Tibial artery (tissue), 4 donors: ENCODE results near the gene KAZN.

Source experiments
- DNase-seq, 2 donors: peaks; one replicate each; pipeline ENCODE4 v3.0.0-alpha.2; 2019
- H3K27ac ChIP-seq, 2 donors: fragments of 200-600 bp; sonication (generic) in 1 of 2; 1 replicate in 1 of 2; 2 replicates in 1 of 2; pipeline ENCODE4 v1.5.1; 2018 to 2019; ENCODE audit warnings: mild to moderate bottlenecking in 1 of 2
- H3K27me3 ChIP-seq, 2 donors: fragments of 200-600 bp; sonication (generic) in 1 of 2; one replicate each; pipeline versions ENCODE4 v1.5.1 to v1.6.0; 2016 to 2019
- H3K36me3 ChIP-seq, 3 donors: fragments of 200-600 bp; sonication (generic) in 2 of 3; one replicate each; pipeline ENCODE4 v1.5.1; 2016 to 2019; ENCODE audit warnings: mild to moderate bottlenecking in 2 of 3
- H3K4me1 ChIP-seq, 4 donors: fragments of 200-600 bp; sonication (generic) in 2 of 4; 1 replicate in 3 of 4; 2 replicates in 1 of 4; pipeline ENCODE4 v1.5.1; 2016 to 2019
- H3K4me3 ChIP-seq, 2 donors: fragments of 200-600 bp; sonication (generic) in 1 of 2; 1 replicate in 1 of 2; 2 replicates in 1 of 2; pipeline ENCODE4 v1.5.1; 2018 to 2019; ENCODE audit warnings: mild to moderate bottlenecking in 2 of 2
- H3K9me3 ChIP-seq, 3 donors: fragments of 200-600 bp; sonication (generic) in 1 of 3; one replicate each; pipeline ENCODE4 v1.5.1; 2016 to 2019
- CTCF ChIP-seq, 2 experiments: fragments of 200-600 bp in 1 of 2; fragments of 450-650 bp in 1 of 2; IDR thresholded peaks; one replicate each; pipeline ENCODE4 v1.5.1; 2017 to 2019; ENCODE audit warnings: antibody characterized with exemption in 2 of 2, mild to moderate bottlenecking in 1 of 2, moderate library complexity in 1 of 2
- intact Hi-C: fragments of 100-400 bp; cut with DNase I; formaldehyde crosslinking; loops from one replicate; pipeline ENCODE4 v1.15.0; 2023; ENCODE audit warnings: low total_unique reads

The KAZN gene

GRCh38 chr1:15156807-15157380 is 558.4 kb downstream of the KAZN start:
- H3K4me3 ChIP-seq, result no peak overlapping the region
- no peaks in the 10 kb centered on the region for H3K27me3 ChIP-seq
- TF ChIP-seq CTCF (IDR thresholded peaks at IDR 0.05), result no peak
- intact Hi-C loops, result loop anchor here (5.0 kb wide), 1 partner anchor 35 kb away; no protein-coding TSS in a partner anchor
- no peaks in the 10 kb centered on the region for H3K9me3 ChIP-seq
- no peak for DNase-seq
- no peaks in the 10 kb centered on the region for H3K36me3 ChIP-seq
- no peak overlapping the region for H3K27ac ChIP-seq
- peaks cover 0 to 46% (median 18%) of the 10 kb centered on the region in 4 donors for H3K4me1 ChIP-seq

GRCh38 chr1:15157524-15158399 is 559.3 kb downstream of the KAZN start:
- Histone ChIP-seq H3K4me3 (no peak overlapping the region), H3K27ac (no peak overlapping the region)
- intact Hi-C loops, result loop anchor here (5.0 kb wide), 1 partner anchor 35 kb away; no protein-coding TSS in a partner anchor

GRCh38 chr1:15158506-15159165 is 560.2 kb downstream of the KAZN start:
- Histone ChIP-seq H3K36me3 (no peaks in the 10 kb centered on the region), H3K4me3 (no peak overlapping the region), H3K27me3 (no peaks in the 10 kb centered on the region), H3K4me1 (peaks cover 0 to 34% (median 8%) of the 10 kb centered on the region in 4 donors), H3K9me3 (no peaks in the 10 kb centered on the region), H3K27ac (no peak overlapping the region)
- TF ChIP-seq CTCF (IDR thresholded peaks at IDR 0.05), result no peak
- DNase-seq, result no peak
- intact Hi-C loops, result loop anchor here (5.0 kb wide), 1 partner anchor 34 kb away; no protein-coding TSS in a partner anchor

More at GRCh38 chr1:15157524-15158399, 559.3 kb downstream of the KAZN start:
- peaks cover 0 to 42% (median 12%) of the 10 kb centered on the region in 4 donors for H3K4me1 ChIP-seq
- H3K9me3 ChIP-seq, result no peaks in the 10 kb centered on the region
- H3K36me3 ChIP-seq, result no peaks in the 10 kb centered on the region
- DNase-seq, result no peak
- H3K27me3 ChIP-seq, result no peaks in the 10 kb centered on the region
- TF ChIP-seq CTCF (IDR thresholded peaks at IDR 0.05), result no peak

GRCh38 chr1:15159166-15159555 is 560.7 kb downstream of the KAZN start:
- Histone ChIP-seq H3K4me1 (peaks cover 0 to 32% (median 6%) of the 10 kb centered on the region in 4 donors), H3K36me3 (no peaks in the 10 kb centered on the region), H3K27ac (no peak overlapping the region), H3K9me3 (no peaks in the 10 kb centered on the region), H3K27me3 (no peaks in the 10 kb centered on the region), H3K4me3 (no peak overlapping the region)
- no peak for DNase-seq
- intact Hi-C loops, result loop anchor here (5.0 kb wide), 1 partner anchor 33 kb away; no protein-coding TSS in a partner anchor
- TF ChIP-seq CTCF (IDR thresholded peaks at IDR 0.05), result no peak

- no peak for DNase-seq
- H3K27ac ChIP-seq, result no peak overlapping the region
- H3K36me3 ChIP-seq, result no peaks in the 10 kb centered on the region
- TF ChIP-seq CTCF (IDR thresholded peaks at IDR 0.05), result no peak
- H3K27me3 ChIP-seq, result no peaks in the 10 kb centered on the region
- peaks cover 0 to 17% (median 0%) of the 10 kb centered on the region in 4 donors for H3K4me1 ChIP-seq
- no peak overlapping the region for H3K4me3 ChIP-seq
- no peaks in the 10 kb centered on the region for H3K9me3 ChIP-seq
- intact Hi-C loops, result no loop called here
Observed at GRCh38 chr1:15160626-15161025, 562.1 kb downstream of the KAZN start.
